ENCODE measurements around the gene SMC3. TPM values are rescaled to one million over a fixed set of nuclear protein-coding genes. Genes with fewer than 3 reads are reported as not detected.

Gene SMC3
- total RNA-seq, 1 experiment from 2014 or later = 31.3 TPM

DNA sequence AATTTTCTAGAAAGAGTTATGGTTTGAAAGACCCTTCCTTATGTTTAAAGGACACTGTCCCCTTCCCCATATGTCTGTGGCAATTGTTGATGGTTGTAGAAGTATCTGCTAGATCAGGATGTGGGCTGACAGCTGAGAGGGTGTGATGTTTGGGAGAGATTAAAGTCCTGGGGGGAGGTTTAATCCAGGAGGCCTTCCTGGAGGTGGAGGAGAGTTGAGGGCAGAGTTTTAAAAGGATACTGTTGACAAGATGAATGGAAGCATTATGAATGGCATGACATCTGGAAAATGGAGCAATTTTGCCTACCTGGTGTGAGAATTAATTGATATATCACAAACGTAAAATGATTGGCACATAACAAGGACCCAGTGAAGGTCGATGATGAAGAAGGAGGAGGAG lies 32.9 kb upstream of the SMC3 start:
- Mint-ChIP-seq H3K27me3 (ENCODE audit: unreplicated experiment) (no peaks in the 10 kb centered on the region), H3K9me3 (ENCODE audit: low read depth, unreplicated experiment) (no peaks in the 10 kb centered on the region), H3K4me1 (ENCODE audit: low read depth, unreplicated experiment) (peaks cover 17% of the 10 kb centered on the region), H3K36me3 (ENCODE audit: insufficient read depth, unreplicated experiment) (peaks cover 16% of the 10 kb centered on the region), H3K4me3 (ENCODE audit: low read depth, unreplicated experiment) (no peak overlapping the region), H3K27ac (ENCODE audit: unreplicated experiment) (no peak overlapping the region)
- intact Hi-C loops (cut with micrococcal nuclease; ENCODE audit: unreplicated experiment) = no loop called here
- CTCF ChIA-PET = no interaction called here
- BruUV-seq (replicated peaks) = no TSS peak
- no peak for DNase-seq
- TF ChIP-seq, protein P1, sequence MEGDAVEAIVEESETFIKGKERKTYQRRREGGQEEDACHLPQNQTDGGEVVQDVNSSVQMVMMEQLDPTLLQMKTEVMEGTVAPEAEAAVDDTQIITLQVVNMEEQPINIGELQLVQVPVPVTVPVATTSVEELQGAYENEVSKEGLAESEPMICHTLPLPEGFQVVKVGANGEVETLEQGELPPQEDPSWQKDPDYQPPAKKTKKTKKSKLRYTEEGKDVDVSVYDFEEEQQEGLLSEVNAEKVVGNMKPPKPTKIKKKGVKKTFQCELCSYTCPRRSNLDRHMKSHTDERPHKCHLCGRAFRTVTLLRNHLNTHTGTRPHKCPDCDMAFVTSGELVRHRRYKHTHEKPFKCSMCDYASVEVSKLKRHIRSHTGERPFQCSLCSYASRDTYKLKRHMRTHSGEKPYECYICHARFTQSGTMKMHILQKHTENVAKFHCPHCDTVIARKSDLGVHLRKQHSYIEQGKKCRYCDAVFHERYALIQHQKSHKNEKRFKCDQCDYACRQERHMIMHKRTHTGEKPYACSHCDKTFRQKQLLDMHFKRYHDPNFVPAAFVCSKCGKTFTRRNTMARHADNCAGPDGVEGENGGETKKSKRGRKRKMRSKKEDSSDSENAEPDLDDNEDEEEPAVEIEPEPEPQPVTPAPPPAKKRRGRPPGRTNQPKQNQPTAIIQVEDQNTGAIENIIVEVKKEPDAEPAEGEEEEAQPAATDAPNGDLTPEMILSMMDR (IDR thresholded peaks at IDR 0.05; ENCODE audit: unreplicated experiment) = no peak

DNA sequence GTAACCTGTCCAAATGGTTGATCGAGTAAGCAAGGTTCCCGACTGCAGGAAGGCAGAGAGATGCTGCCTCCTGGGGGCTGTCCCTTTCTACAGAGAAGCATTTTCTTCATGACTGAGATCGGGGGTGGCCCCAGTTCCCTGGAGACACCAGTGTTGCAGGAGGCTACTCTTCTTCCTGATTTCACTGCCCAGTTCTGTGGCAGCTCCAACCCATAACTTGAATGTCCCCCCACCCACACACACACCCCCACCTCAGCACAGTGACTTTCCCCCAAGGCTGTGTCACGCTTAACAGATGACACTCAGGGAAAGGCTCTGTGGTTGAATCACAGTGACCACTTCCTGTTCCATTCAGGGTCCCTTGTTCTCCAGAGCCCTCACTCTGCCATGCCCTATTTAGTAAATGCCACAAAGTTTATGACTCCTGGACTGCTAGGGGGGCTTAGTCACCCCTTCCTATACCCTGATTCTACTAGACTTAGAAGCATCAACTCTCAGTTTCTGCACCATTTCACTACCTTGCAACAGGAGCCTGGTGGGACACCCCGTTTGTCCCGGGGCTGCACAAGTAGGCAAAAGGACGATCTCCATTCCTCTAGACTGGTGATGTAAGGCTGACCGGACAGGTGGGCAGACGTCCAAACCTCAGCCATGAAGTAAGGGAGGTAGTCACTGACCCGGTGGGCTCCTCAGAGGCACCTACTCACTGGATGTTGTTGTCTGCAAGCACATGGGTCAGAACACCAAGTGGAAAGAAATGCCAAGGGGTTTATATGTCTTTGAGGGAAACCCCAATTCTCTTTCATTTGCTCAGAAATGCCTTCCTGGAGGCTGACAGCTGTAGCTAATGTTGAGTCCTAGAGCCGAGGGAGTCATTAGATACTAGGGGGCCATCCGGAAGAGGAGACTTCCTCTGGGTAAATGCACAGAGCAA lies 31.3 kb upstream of the SMC3 start:
- Mint-ChIP-seq H3K4me1 (ENCODE audit: low read depth, unreplicated experiment) (peaks cover 8% of the 10 kb centered on the region), H3K9me3 (ENCODE audit: low read depth, unreplicated experiment) (no peaks in the 10 kb centered on the region), H3K27ac (ENCODE audit: unreplicated experiment) (peak overlapping the region; percentile 39), H3K36me3 (ENCODE audit: insufficient read depth, unreplicated experiment) (peaks cover 7% of the 10 kb centered on the region), H3K4me3 (ENCODE audit: low read depth, unreplicated experiment) (no peak overlapping the region), H3K27me3 (ENCODE audit: unreplicated experiment) (no peaks in the 10 kb centered on the region)
- TF ChIP-seq, protein P1 (IDR thresholded peaks at IDR 0.05; ENCODE audit: unreplicated experiment) = no peak
- peak; percentile 33 for DNase-seq
- BruUV-seq (replicated peaks) = no TSS peak
- intact Hi-C loops (cut with micrococcal nuclease; ENCODE audit: unreplicated experiment) = loop anchor here (5.0 kb wide), 1 partner anchor 34 kb away; no protein-coding TSS in a partner anchor
- CTCF ChIA-PET = no interaction called here

DNA sequence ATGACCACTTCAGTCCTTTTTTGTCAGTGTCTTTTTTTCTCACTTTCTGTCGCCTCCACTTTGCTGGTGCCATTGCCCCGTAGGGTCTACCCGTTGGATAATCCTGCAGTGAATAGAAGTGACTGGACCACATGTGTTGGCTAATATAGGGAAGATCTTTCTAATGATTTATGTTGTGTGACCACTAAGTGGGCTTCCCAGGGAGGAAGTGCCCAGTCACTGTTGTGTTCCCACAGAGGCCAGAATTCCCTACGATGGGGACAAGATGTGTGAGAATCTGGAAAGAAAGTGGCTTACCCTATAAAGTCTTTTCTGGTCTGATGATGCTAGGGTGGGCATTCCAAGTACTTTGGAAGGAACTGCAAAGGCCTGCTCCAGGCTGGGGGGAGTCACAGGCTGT lies 28.4 kb upstream of the SMC3 start:
- Mint-ChIP-seq H3K27ac (ENCODE audit: unreplicated experiment) (no peak overlapping the region), H3K9me3 (ENCODE audit: low read depth, unreplicated experiment) (no peaks in the 10 kb centered on the region), H3K4me1 (ENCODE audit: low read depth, unreplicated experiment) (peaks cover 7% of the 10 kb centered on the region), H3K27me3 (ENCODE audit: unreplicated experiment) (no peaks in the 10 kb centered on the region), H3K4me3 (ENCODE audit: low read depth, unreplicated experiment) (no peak overlapping the region), H3K36me3 (ENCODE audit: insufficient read depth, unreplicated experiment) (peaks cover 7% of the 10 kb centered on the region)
- TF ChIP-seq, protein P1 (IDR thresholded peaks at IDR 0.05; ENCODE audit: unreplicated experiment) = no peak
- DNase-seq = no peak
- no TSS peak for BruUV-seq (replicated peaks)
- intact Hi-C loops (cut with micrococcal nuclease; ENCODE audit: unreplicated experiment) = loop anchor here (5.0 kb wide), 1 partner anchor 37 kb away; no protein-coding TSS in a partner anchor
- CTCF ChIA-PET = no interaction called here

DNA sequence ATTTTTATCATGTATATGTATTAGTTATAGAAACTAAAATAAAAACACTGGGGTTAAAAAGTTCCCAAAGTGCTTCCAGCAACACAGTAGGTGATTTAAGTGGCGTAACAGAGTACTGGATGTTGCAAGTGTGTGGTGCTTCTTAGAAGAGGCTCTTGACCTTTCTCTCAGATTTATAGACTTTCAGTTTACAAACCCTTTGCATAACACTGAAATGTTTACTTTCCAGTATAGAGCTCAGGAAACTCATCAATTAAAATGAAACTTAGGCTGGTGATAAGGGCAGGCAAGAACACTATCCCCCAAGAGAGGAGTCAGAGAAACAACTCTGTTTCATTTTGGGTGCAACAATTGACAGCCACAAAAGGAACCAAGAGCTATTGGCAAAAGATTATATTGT lies 27.5 kb upstream of the SMC3 start:
- no peaks in the 10 kb centered on the region for H3K9me3 Mint-ChIP-seq (ENCODE audit: low read depth, unreplicated experiment)
- intact Hi-C loops (cut with micrococcal nuclease; ENCODE audit: unreplicated experiment) = no loop called here

More for the DNA sequence above, 27.5 kb upstream of the SMC3 start:
- DNase-seq = no peak
- H3K27ac Mint-ChIP-seq (ENCODE audit: unreplicated experiment) = no peak overlapping the region
- no TSS peak for BruUV-seq (replicated peaks)
- H3K36me3 Mint-ChIP-seq (ENCODE audit: insufficient read depth, unreplicated experiment) = peaks cover 7% of the 10 kb centered on the region
- TF ChIP-seq, protein P1 (IDR thresholded peaks at IDR 0.05; ENCODE audit: unreplicated experiment) = no peak
- H3K27me3 Mint-ChIP-seq (ENCODE audit: unreplicated experiment) = no peaks in the 10 kb centered on the region
- CTCF ChIA-PET = interaction anchor here (0.6 to 0.7 kb wide), 2 partner anchors 232 to 648 kb away, joined by 3 read pairs; no protein-coding TSS in a partner anchor
- H3K4me3 Mint-ChIP-seq (ENCODE audit: low read depth, unreplicated experiment) = no peak overlapping the region
- H3K4me1 Mint-ChIP-seq (ENCODE audit: low read depth, unreplicated experiment) = peaks cover 7% of the 10 kb centered on the region
